Panc1 (cell line): Measurements from ENCODE around the gene LMF1. TPM values are rescaled to one million over a fixed set of nuclear protein-coding genes. Genes with fewer than 3 reads are reported as not detected.

Experiments used
- ATAC-seq: fragments of 200-7000 bp; cut with Tn5 transposase; 2 replicates; pipeline ENCODE4 v1.9.1; 2020; ENCODE audit warnings: mild to moderate bottlenecking, moderate library complexity
- BruUV-seq: library from RNA; stranded (reverse); fragments of 400-500 nt; replicated peaks from 2 replicates; lab custom pipeline; 2021; lab: Mats Ljungman, UMichigan
- CTCF ChIA-PET: fragments of 300-600 bp; sonication (Branson Sonifier 250); formaldehyde crosslinking; loops from one replicate; lab custom pipeline; 2022; ENCODE audit warnings: antibody characterized with exemption; lab: Charles Lee
- POLR2A ChIA-PET: fragments of 300-600 bp; sonication (Branson Sonifier 250); formaldehyde crosslinking; loops from one replicate; lab custom pipeline; 2022; ENCODE audit warnings: antibody characterized with exemption; lab: Charles Lee
- DNase-seq: peaks from one replicate; pipeline ENCODE4 v3.0.0-alpha.2; 2010; ENCODE audit warnings: low read depth, low spot score
- H3K27ac ChIP-seq: 2 replicates; pipeline ENCODE4 v1.5.1; 2011; ENCODE audit warnings: mild to moderate bottlenecking, low read length, inconsistent platforms
- H3K27me3 ChIP-seq: fragments of 200-500 bp; sonication (Bioruptor generic); 2 replicates; pipeline ENCODE4 v1.6.0; 2014; ENCODE audit warnings: low read length, inconsistent platforms; ENCODE audit not compliant: control insufficient read depth, insufficient read depth
- H3K36me3 ChIP-seq: fragments of 200-500 bp; sonication (Bioruptor generic); 2 replicates; pipeline ENCODE4 v1.5.1; 2014; ENCODE audit warnings: inconsistent platforms, mild to moderate bottlenecking, low read length, moderate library complexity; ENCODE audit not compliant: control insufficient read depth, insufficient read depth
- H3K4me1 ChIP-seq: 2 replicates; pipeline ENCODE4 v1.5.1; 2011; ENCODE audit warnings: inconsistent platforms, mild to moderate bottlenecking, low read length, moderate library complexity; ENCODE audit not compliant: control insufficient read depth, insufficient read depth
- H3K4me3 ChIP-seq, 2 experiments: 2 replicates each; pipeline ENCODE4 v1.5.1; 2011 to 2012; ENCODE audit warnings: low read depth in 2 of 2, low read length in 2 of 2, mild to moderate bottlenecking in 2 of 2, inconsistent platforms in 1 of 2, moderate library complexity in 1 of 2
- H3K9me3 ChIP-seq: fragments of 200-500 bp; sonication (Bioruptor generic); 2 replicates; pipeline ENCODE4 v1.5.1; 2014; ENCODE audit warnings: low read depth, mild to moderate bottlenecking, inconsistent platforms, low read length, moderate library complexity; ENCODE audit not compliant: control insufficient read depth, insufficient read depth
- CTCF ChIP-seq: fragments of 450-650 bp; IDR thresholded peaks from 2 replicates; pipeline ENCODE4 v1.5.1; 2017; ENCODE audit warnings: mild to moderate bottlenecking
- POLR2AphosphoS5 ChIP-seq: IDR thresholded peaks from 2 replicates; pipeline ENCODE4 v1.6.1; 2012; ENCODE audit warnings: mild to moderate bottlenecking, low read depth, low read length, moderate library complexity
- SIN3A ChIP-seq: IDR thresholded peaks from 2 replicates; pipeline ENCODE4 v1.6.1; 2012; ENCODE audit warnings: low read depth, mild to moderate bottlenecking, low read length, moderate library complexity, borderline replicate concordance; ENCODE audit not compliant: insufficient read depth
- TCF7L2 ChIP-seq: IDR thresholded peaks from 2 replicates; pipeline ENCODE4 v1.6.1; 2011; ENCODE audit warnings: mild to moderate bottlenecking, low read depth, low read length, inconsistent platforms
- in situ Hi-C: cut with HindIII; loops from 2 replicates; pipeline ENCODE4 v1.10.0; 2016; ENCODE audit warnings: low sequenced_read_pairs, low pct_unique_long_range_greater_than_20kb
- intact Hi-C: fragments of 100-400 bp; cut with micrococcal nuclease; formaldehyde crosslinking; loops from one replicate; pipeline ENCODE4 v1.10.0; 2022; ENCODE audit not compliant: unreplicated experiment
- total RNA-seq: library from RNA; stranded (reverse); gene quantifications from one replicate; pipeline ENCODE4 v1.2.1, GENCODE V29; 2021; ENCODE audit not compliant: unreplicated experiment
- TF ChIP-seq, protein P1 (sequence below), 2 experiments: IDR thresholded peaks; 2 replicates each; pipeline ENCODE4 v1.6.1; 2011 to 2012; ENCODE audit warnings: low read depth in 2 of 2, control low read depth in 1 of 2, low read length in 1 of 2, mild to moderate bottlenecking in 1 of 2, moderate library complexity in 1 of 2; ENCODE audit not compliant: insufficient read depth in 1 of 2

Gene LMF1
- total RNA-seq, 1 experiment from 2014 or later: 24.3 TPM

- ChIA-PET POLR2A (no interaction called here), CTCF (no interaction called here)
- H3K27ac ChIP-seq: no peak overlapping the region
- no peaks in the 10 kb centered on the region; the same call in 1 of the 2 replicates for H3K27me3 ChIP-seq
- intact Hi-C loops (no loop called here), in situ Hi-C loops (no loop called here)
- H3K36me3 ChIP-seq: no peaks in the 10 kb centered on the region
- TF ChIP-seq CTCF (no peak), POLR2AphosphoS5 (no peak)
- TF ChIP-seq, protein P1, sequence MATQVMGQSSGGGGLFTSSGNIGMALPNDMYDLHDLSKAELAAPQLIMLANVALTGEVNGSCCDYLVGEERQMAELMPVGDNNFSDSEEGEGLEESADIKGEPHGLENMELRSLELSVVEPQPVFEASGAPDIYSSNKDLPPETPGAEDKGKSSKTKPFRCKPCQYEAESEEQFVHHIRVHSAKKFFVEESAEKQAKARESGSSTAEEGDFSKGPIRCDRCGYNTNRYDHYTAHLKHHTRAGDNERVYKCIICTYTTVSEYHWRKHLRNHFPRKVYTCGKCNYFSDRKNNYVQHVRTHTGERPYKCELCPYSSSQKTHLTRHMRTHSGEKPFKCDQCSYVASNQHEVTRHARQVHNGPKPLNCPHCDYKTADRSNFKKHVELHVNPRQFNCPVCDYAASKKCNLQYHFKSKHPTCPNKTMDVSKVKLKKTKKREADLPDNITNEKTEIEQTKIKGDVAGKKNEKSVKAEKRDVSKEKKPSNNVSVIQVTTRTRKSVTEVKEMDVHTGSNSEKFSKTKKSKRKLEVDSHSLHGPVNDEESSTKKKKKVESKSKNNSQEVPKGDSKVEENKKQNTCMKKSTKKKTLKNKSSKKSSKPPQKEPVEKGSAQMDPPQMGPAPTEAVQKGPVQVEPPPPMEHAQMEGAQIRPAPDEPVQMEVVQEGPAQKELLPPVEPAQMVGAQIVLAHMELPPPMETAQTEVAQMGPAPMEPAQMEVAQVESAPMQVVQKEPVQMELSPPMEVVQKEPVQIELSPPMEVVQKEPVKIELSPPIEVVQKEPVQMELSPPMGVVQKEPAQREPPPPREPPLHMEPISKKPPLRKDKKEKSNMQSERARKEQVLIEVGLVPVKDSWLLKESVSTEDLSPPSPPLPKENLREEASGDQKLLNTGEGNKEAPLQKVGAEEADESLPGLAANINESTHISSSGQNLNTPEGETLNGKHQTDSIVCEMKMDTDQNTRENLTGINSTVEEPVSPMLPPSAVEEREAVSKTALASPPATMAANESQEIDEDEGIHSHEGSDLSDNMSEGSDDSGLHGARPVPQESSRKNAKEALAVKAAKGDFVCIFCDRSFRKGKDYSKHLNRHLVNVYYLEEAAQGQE (IDR thresholded peaks at IDR 0.05; ENCODE audit: insufficient read depth in 1 of 2, low read depth in 2 of 2, low read length in 1 of 2): no peak
- H3K9me3 ChIP-seq: no peaks in the 10 kb centered on the region
- H3K4me1 ChIP-seq: peaks cover 11% of the 10 kb centered on the region
- BruUV-seq: no TSS peak
- no peak for DNase-seq
- no peak for ATAC-seq
- no peak overlapping the region for H3K4me3 ChIP-seq
These were observed 25.9 kb upstream of the LMF1 start for GRCh38 chr16:996681-997080.

DNA sequence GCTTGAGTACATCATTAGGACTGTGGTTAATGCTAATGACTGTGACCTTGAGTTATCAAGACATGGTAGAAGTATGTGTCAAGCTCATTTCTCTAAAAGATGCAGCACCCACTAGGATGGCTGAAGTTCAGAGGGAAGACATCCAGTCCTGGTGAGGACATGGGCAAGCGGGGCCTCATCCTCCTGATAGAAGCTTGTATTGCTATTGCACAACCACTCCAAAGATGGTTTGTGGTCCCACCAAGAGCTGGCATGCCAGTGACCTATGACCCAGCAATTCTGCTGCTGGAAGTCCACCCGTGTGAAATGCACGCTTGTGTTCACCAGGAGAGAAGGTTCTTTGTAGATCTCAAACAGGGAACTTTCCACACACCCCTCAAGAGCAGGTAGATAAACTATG is 25.0 kb upstream of the LMF1 start:
- ChIA-PET CTCF (no interaction called here), POLR2A (no interaction called here)
- no peak for DNase-seq
- Histone ChIP-seq H3K27ac (no peak overlapping the region), H3K36me3 (no peaks in the 10 kb centered on the region), H3K4me3 (no peak overlapping the region), H3K4me1 (peaks cover 11% of the 10 kb centered on the region), H3K27me3 (no peaks in the 10 kb centered on the region; the same call in 1 of the 2 replicates), H3K9me3 (no peaks in the 10 kb centered on the region)
- intact Hi-C loops: no loop called here
- no peak for ATAC-seq
- no peak for TF ChIP-seq POLR2AphosphoS5
- no peak for TF ChIP-seq CTCF
- no peak for TF ChIP-seq SIN3A
- TF ChIP-seq TCF7L2: no peak
- TF ChIP-seq, protein P1 (IDR thresholded peaks at IDR 0.05; ENCODE audit: insufficient read depth in 1 of 2, low read depth in 2 of 2, low read length in 1 of 2): no peak
- in situ Hi-C loops: no loop called here
- BruUV-seq: no TSS peak
